Measurements from ENCODE around the gene MANSC1.

The MANSC1 gene

DNA sequence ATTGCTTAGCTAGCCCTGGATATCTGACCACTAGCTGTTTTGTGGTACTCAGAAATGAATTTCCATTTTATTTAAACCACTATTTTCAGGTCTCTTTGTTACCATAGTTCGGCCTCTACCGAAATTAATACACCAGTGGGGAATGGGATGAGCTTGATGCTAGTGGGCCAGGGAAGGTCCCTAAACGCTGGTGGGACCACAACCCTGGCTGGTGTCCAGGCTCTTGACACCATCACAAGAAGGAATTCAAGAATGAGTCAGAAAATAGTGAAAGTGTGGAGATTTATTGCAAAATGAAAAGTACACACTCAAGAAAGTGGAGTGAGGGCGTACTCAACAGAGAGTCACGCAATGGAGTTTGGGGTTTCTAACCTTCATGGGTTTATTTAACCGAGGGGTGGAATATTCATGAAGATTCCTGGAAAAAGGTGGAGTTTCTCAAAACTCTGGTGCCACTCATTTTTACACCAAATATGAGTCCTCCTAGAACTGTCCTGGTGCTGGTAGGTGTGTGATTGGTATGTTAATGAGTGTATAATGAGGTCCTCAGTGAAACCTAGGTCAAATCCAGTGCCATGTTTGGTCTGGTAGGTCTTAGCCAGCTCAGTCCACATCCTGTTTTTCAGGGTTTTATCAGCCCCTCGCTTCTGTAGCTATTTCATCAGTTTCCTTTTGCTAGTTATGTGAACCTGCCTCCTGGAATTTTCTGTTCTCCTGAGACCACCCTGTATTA is 44.3 kb downstream of the MANSC1 start:
- no peaks in the 10 kb centered on the region for H3K36me3 ChIP-seq
- no peaks in the 10 kb centered on the region for H4K20me1 ChIP-seq
- H3K27ac ChIP-seq = no peak overlapping the region
- H3K9ac ChIP-seq = no peak overlapping the region
- H3K4me1 ChIP-seq = no peaks in the 10 kb centered on the region
- H3K27me3 ChIP-seq = no peaks in the 10 kb centered on the region
- H3K4me3 ChIP-seq = no peak overlapping the region
- peaks cover 8 to 26% (median 19%) of the 10 kb centered on the region in 11 experiments; a peak in 19 of 22 replicates for H3K9me3 ChIP-seq (replicated peaks in 1 of 11)
- no peak overlapping the region for H3K4me2 ChIP-seq
- TF ChIP-seq Cebpa-rat (IDR thresholded peaks at IDR 0.05) = no peak

DNA sequence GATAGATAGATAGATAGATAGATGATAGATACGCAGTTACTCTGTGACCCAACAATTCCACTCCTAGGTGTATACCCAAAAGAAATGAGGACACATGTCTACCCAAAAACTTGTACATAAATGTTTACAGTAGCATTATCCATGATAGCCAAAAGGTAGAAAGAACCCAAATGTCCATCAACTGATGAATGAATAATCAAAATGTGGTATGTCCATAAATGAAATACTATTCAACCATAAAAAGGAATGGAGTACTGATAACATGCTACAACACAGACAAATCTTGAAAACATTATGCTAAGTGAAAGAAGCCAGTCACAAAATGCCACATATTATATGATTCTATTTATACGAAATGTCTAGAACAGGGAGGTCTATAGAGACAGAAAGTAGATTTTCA is 47.1 kb downstream of the MANSC1 start:
- H3K4me2 ChIP-seq = no peak overlapping the region
- no peaks in the 10 kb centered on the region for H3K36me3 ChIP-seq
- H3K4me1 ChIP-seq = no peaks in the 10 kb centered on the region
- no peak overlapping the region for H3K27ac ChIP-seq
- H3K4me3 ChIP-seq = no peak overlapping the region
- no peaks in the 10 kb centered on the region for H4K20me1 ChIP-seq
- no peak overlapping the region for H3K9ac ChIP-seq
- no peak for TF ChIP-seq Cebpa-rat (IDR thresholded peaks at IDR 0.05)
- peaks cover 8 to 26% (median 19%) of the 10 kb centered on the region in 11 experiments; a peak in 19 of 22 replicates for H3K9me3 ChIP-seq (replicated peaks in 1 of 11)
- H3K27me3 ChIP-seq = no peaks in the 10 kb centered on the region

DNA sequence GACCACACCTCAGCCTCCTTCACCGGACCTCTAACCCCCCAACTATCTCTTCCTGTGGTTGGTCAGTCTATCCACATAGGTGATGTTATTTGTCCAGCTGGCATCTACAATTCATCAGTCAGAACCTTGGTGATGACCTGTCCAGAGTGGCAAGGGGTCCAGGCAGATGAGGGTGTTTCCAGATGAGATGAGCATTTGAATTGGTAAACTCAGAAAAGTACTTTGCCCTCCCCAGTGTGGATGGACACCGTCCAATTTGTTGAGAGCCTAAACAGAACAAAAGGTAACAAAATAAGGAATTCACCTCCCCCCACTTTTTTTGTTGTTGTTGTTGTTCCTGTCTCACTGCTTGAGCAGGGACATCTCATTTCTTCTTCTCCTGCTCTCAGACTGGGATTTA is 48.9 kb downstream of the MANSC1 start:
- H3K27ac ChIP-seq = no peak overlapping the region
- H3K4me1 ChIP-seq = no peaks in the 10 kb centered on the region
- no peak overlapping the region for H3K9ac ChIP-seq
- H3K36me3 ChIP-seq = no peaks in the 10 kb centered on the region
- no peaks in the 10 kb centered on the region for H3K27me3 ChIP-seq
- H3K4me2 ChIP-seq = no peak overlapping the region
- no peak overlapping the region for H3K4me3 ChIP-seq
- no peak for TF ChIP-seq Cebpa-rat (IDR thresholded peaks at IDR 0.05)
- peaks cover 8 to 26% (median 19%) of the 10 kb centered on the region in 11 experiments; a peak in 19 of 22 replicates for H3K9me3 ChIP-seq (replicated peaks in 1 of 11)
- H4K20me1 ChIP-seq = no peaks in the 10 kb centered on the region

DNA sequence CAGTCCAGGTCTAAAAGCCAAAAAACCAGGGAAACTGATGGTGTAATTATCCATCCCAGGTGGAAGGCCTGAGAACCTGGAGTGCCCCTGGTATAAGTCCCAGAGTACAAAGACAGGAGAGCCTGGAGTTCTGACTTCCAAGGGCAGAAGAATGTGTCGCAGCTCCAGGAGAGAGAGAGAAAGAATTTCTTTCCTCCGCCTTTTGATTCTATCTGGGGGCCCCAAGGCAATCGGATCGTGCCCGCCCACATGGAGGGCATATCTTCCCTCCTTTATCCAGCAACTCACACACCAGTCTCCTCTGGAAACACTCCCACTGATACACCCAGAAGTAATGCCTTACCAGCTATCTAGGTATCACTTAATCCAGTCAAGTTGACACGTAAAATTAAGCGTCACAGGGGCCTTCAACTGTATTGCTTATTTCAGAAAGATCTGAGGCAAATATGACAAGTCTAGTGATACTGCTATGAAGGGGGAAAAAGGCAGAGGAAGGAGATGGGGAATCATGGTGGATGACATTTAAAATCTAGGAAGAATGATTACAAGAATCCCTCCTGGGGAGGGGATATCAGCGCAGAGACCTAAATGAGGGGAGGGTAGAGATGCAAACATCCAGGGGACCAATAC is 52.7 kb downstream of the MANSC1 start:
- H3K36me3 ChIP-seq = no peaks in the 10 kb centered on the region
- H3K27ac ChIP-seq = no peak overlapping the region
- H3K4me2 ChIP-seq = no peak overlapping the region
- peaks cover 0 to 4% (median 0%) of the 10 kb centered on the region in 11 experiments; a peak in 2 of 22 replicates for H3K9me3 ChIP-seq (replicated peaks in 1 of 11)
- H3K9ac ChIP-seq = no peak overlapping the region
- no peak overlapping the region for H3K4me3 ChIP-seq
- no peaks in the 10 kb centered on the region for H3K27me3 ChIP-seq
- TF ChIP-seq Cebpa-rat (IDR thresholded peaks at IDR 0.05) = no peak
- H3K4me1 ChIP-seq = no peaks in the 10 kb centered on the region
- no peaks in the 10 kb centered on the region for H4K20me1 ChIP-seq

DNA sequence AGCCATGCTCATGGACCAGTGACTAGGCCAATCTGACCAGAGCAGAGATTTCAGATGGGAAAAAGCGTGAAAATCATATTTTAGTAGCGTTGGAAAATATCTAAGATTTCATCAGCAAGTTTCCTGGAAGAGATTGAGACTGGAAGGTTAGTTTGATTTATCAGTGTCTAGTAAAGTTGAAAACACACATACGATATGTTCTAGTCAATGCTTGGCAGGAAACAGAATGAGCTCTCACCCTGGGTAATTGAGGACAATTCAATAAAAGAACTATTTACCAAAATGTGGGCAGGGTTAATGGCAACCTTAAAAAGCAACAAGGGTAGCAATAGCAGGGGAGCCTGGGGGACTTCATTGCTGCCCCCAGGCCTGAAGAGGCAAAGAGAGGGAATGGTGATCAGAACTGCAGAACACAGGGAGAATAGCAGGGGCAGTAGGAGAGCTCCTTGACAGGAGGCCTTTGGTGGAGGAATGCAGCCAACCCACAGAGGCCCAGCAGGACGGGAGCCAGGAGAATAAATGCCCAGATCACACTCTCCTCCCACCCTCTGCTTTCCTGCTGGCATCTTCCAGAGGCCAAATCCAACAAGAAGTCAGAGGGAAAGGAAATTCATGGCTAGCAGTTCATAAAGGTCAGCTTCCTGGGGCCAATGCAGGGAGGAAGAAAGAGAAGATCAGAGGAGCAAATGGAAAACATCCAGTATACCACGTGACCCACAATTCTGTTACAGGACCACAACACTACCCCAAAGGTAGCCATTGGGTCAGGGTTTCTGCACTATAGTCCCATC is 55.6 kb downstream of the MANSC1 start:
- no peak for TF ChIP-seq Cebpa-rat (IDR thresholded peaks at IDR 0.05)
- Histone ChIP-seq H3K36me3 (no peaks in the 10 kb centered on the region), H3K27me3 (no peaks in the 10 kb centered on the region), H4K20me1 (no peaks in the 10 kb centered on the region), H3K4me2 (no peak overlapping the region), H3K27ac (no peak overlapping the region), H3K9me3 (replicated peaks in 1 of 11) (no peaks in the 10 kb centered on the region), H3K9ac (no peak overlapping the region), H3K4me3 (no peak overlapping the region), H3K4me1 (no peaks in the 10 kb centered on the region)

DNA sequence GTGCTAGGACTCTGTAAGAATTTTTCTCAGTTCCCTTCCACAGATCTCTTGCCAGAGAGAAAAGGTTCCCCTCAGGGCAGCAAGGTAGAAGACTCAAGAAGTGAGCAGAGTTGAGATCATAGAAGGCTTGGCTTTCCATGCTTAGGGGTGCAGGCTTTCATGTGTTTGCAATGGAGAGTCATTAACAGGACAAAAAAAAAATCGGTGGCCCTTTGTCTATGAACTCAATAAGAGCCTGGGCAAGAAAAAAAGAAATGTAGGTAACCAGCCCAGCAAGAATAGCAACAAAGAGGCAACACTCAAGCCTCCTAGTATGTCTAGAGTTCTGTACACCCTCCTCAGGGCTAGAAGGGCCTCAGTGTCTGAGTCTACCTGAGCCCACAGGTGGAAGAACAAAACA is 59.8 kb downstream of the MANSC1 start:
- TF ChIP-seq Cebpa-rat (IDR thresholded peaks at IDR 0.05) = no peak
- Histone ChIP-seq H3K27me3 (no peaks in the 10 kb centered on the region), H3K4me1 (no peaks in the 10 kb centered on the region), H3K9me3 (replicated peaks in 1 of 11) (no peaks in the 10 kb centered on the region), H3K4me2 (no peak overlapping the region), H3K9ac (no peak overlapping the region), H3K36me3 (no peaks in the 10 kb centered on the region), H3K27ac (no peak overlapping the region), H4K20me1 (no peaks in the 10 kb centered on the region), H3K4me3 (no peak overlapping the region)

DNA sequence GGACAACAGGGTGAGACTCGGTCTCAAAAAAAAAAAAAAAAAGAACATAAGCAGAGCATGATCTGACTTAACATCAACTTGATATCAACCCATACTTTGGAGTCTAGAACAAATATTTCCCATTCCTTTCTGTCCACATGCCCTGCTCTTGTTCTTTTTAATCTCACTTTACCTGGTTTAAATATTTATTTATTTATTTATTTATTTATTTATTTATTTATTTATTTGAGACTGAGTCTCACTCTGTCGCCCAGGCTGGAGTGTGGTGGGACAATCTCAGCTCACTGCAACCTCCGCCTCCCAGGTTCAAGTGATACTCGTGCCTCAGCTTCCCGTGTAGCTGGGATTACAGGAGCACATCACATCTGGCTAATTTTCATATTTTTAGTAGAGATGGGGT is 63.6 kb downstream of the MANSC1 start:
- H3K4me3 ChIP-seq = no peak overlapping the region
- no peak for TF ChIP-seq Cebpa-rat (IDR thresholded peaks at IDR 0.05)
- H3K27me3 ChIP-seq = no peaks in the 10 kb centered on the region
- no peaks in the 10 kb centered on the region for H3K36me3 ChIP-seq
- H3K9ac ChIP-seq = no peak overlapping the region
- no peak overlapping the region for H3K4me2 ChIP-seq
- H4K20me1 ChIP-seq = no peaks in the 10 kb centered on the region
- H3K9me3 ChIP-seq (replicated peaks in 1 of 11) = no peaks in the 10 kb centered on the region
- H3K27ac ChIP-seq = no peak overlapping the region
- no peaks in the 10 kb centered on the region for H3K4me1 ChIP-seq

DNA sequence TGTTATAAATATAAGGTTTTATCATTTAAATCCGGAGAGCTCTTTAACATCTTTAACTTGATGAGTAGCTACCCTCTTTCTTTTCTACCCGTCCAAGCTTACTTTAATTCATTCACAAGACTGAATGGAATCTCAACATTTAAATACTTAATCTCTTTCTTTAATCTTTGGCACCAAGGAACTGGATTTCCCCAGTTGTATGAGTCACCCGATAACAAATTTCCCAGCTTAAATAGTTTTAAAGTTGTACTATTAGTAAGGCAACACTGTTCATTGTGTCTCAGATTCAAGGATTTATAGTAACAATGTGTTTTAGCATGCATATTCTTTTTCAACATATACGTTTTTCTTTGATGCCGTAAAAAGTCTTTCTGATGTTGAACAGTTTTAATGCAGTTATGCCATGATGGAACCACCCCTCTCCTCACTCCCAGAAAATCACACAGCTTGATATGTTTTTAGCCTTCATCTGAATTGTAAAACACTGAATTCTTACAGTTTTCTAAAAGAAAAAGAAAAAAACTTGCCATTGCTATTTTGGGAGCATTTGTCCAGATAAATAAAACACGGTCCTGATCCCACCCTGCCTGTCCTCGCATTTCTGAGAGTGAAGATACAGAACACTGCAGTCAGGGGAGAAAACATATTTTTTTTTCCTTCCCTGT is 67.1 kb downstream of the MANSC1 start:
- Histone ChIP-seq H3K4me2 (no peak overlapping the region), H3K27me3 (no peaks in the 10 kb centered on the region)

DNA sequence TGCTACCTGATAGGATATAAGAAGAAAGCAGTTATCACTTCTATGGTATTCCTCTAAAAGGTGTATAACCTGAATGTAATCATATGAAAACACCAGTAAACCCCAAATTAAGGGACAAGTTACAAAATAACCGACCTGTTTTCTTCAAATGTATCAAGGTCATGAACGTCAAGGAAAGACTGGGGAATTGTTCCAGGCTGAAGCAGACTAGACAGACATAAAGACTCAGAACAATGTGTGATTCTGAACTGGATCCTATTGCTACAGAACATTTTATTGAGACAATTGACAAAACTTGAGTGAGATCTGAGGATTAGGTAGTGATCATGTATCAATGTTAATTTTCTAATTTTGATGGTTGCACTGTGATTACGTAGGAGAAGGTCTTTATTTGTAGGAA is 67.8 kb downstream of the MANSC1 start:
- H3K4me3 ChIP-seq = no peak overlapping the region
- no peak for TF ChIP-seq Cebpa-rat (IDR thresholded peaks at IDR 0.05)
- H3K27ac ChIP-seq = no peak overlapping the region
- H3K36me3 ChIP-seq = no peaks in the 10 kb centered on the region
- no peaks in the 10 kb centered on the region for H4K20me1 ChIP-seq
- peaks cover 4 to 15% (median 11%) of the 10 kb centered on the region in 11 experiments; a peak in 18 of 22 replicates for H3K9me3 ChIP-seq (replicated peaks in 1 of 11)
- H3K4me1 ChIP-seq = no peaks in the 10 kb centered on the region
- H3K4me2 ChIP-seq = no peak overlapping the region
- H3K9ac ChIP-seq = no peak overlapping the region
- no peaks in the 10 kb centered on the region for H3K27me3 ChIP-seq

More for the DNA sequence above, 67.1 kb downstream of the MANSC1 start:
- TF ChIP-seq Cebpa-rat (IDR thresholded peaks at IDR 0.05) = no peak
- Histone ChIP-seq H3K4me1 (no peaks in the 10 kb centered on the region), H3K9ac (no peak overlapping the region), H3K27ac (no peak overlapping the region), H4K20me1 (no peaks in the 10 kb centered on the region), H3K9me3 (replicated peaks in 1 of 11) (peaks cover 0 to 8% (median 4%) of the 10 kb centered on the region in 11 experiments; a peak in 9 of 22 replicates), H3K4me3 (no peak overlapping the region), H3K36me3 (no peaks in the 10 kb centered on the region)
